Smooth muscle cell (in vitro differentiated cells): ENCODE measurements around the gene SHROOM3. TPM values are rescaled to one million over a fixed set of nuclear protein-coding genes. Genes with fewer than 3 reads are reported as not detected.

Source experiments
- DNase-seq: peaks from one replicate; lab custom pipeline; 2025; ENCODE audit not compliant: unreplicated experiment; lab: John Stamatoyannopoulos, UW
- H2AFZ ChIP-seq: fragments of 200-600 bp; sonication (generic); 2 replicates; pipeline ENCODE4 v1.6.0; 2016; ENCODE audit warnings: antibody characterized with exemption, low read depth, mild to moderate bottlenecking
- H3F3A ChIP-seq: fragments of 200-600 bp; sonication (generic); 2 replicates; pipeline ENCODE4 v1.6.0; 2017; ENCODE audit warnings: antibody characterized with exemption, low read depth
- H3K27ac ChIP-seq: fragments of 200-600 bp; sonication (generic); 2 replicates; pipeline ENCODE4 v1.5.1; 2016; ENCODE audit warnings: low read depth, mild to moderate bottlenecking
- H3K27me3 ChIP-seq: fragments of 200-600 bp; sonication (generic); 2 replicates; pipeline ENCODE4 v1.6.1; 2016; ENCODE audit warnings: low read depth, mild to moderate bottlenecking
- H3K36me3 ChIP-seq: fragments of 200-600 bp; sonication (generic); 2 replicates; pipeline ENCODE4 v1.5.1; 2016; ENCODE audit warnings: low read depth
- H3K4me1 ChIP-seq: fragments of 200-600 bp; sonication (generic); 2 replicates; pipeline ENCODE4 v1.5.1; 2016; ENCODE audit warnings: low read depth
- H3K4me2 ChIP-seq: fragments of 200-600 bp; sonication (generic); 2 replicates; pipeline ENCODE4 v1.6.0; 2016; ENCODE audit warnings: mild to moderate bottlenecking
- H3K4me3 ChIP-seq: fragments of 200-600 bp; sonication (generic); 2 replicates; pipeline ENCODE4 v1.5.1; 2016; ENCODE audit warnings: mild to moderate bottlenecking
- H3K79me2 ChIP-seq: fragments of 200-600 bp; sonication (generic); 2 replicates; pipeline ENCODE4 v1.6.0; 2016; ENCODE audit warnings: low read depth, mild to moderate bottlenecking
- H3K9ac ChIP-seq: fragments of 200-600 bp; sonication (generic); 2 replicates; pipeline ENCODE4 v1.6.0; 2016; ENCODE audit warnings: low read depth
- H3K9me3 ChIP-seq: fragments of 200-600 bp; sonication (generic); replicated peaks from 2 replicates; pipeline ENCODE4 v1.5.1; 2016; ENCODE audit warnings: low read depth
- H4K20me1 ChIP-seq: fragments of 200-600 bp; sonication (generic); 2 replicates; pipeline ENCODE4 v1.6.0; 2016; ENCODE audit warnings: low read depth
- CTCF ChIP-seq: fragments of 200-600 bp; sonication (generic); IDR thresholded peaks from 2 replicates; pipeline ENCODE4 v1.5.1; 2017; ENCODE audit warnings: borderline replicate concordance, mild to moderate bottlenecking, antibody characterized with exemption; ENCODE audit not compliant: insufficient read depth, poor library complexity, severe bottlenecking
- WGBS: methylation state at CpG from one replicate; pipeline ENCODE4 v1.1.7; 2016; ENCODE audit warnings: low lambda C conversion rate; 5-methylcytosine and 5-hydroxymethylcytosine counted together
- polyA plus RNA-seq: library from polyadenylated mRNA; unstranded; fragments of >200 nt; fragmentation: Nextera tagmentation; extraction: Ambion mirVana; gene quantifications from 2 replicates; pipeline ENCODE4 v1.2.1, GENCODE V29; 2016
- total RNA-seq: library from RNA; depleted of rRNA; stranded (reverse); fragments of >200 nt; gene quantifications from 2 replicates; pipeline ENCODE4 v1.2.3, GENCODE V29; 2014

SHROOM3 gene
- total and polyA plus RNA-seq, 2 experiments from 2014 or later, result 10.0 to 31.9 TPM

GRCh38 chr4:76697129-76697803 lies 262.2 kb downstream of the SHROOM3 start:
- Histone ChIP-seq H3K9me3 (no peaks in the 10 kb centered on the region), H3K27ac (no peak overlapping the region), H3K36me3 (no peaks in the 10 kb centered on the region), H3K4me1 (peaks cover 44% of the 10 kb centered on the region), H4K20me1 (no peaks in the 10 kb centered on the region), H3K4me2 (peak overlapping the region; percentile 17), H2AFZ (no peak overlapping the region), H3K9ac (no peak overlapping the region), H3K27me3 (no peaks in the 10 kb centered on the region), H3F3A (peaks cover 19% of the 10 kb centered on the region), H3K79me2 (peaks cover 80% of the 10 kb centered on the region), H3K4me3 (no peak overlapping the region)
- no peak for TF ChIP-seq CTCF
- no peak for DNase-seq
- 75% methylated on average over 3 of the region's 3 CpGs for WGBS

- H3F3A ChIP-seq, result peaks cover 19% of the 10 kb centered on the region
- H3K36me3 ChIP-seq, result no peaks in the 10 kb centered on the region
- H3K9ac ChIP-seq, result no peak overlapping the region
- H2AFZ ChIP-seq, result no peak overlapping the region
- H3K27ac ChIP-seq, result no peak overlapping the region
- H3K4me2 ChIP-seq, result no peak overlapping the region
- no peaks in the 10 kb centered on the region for H3K27me3 ChIP-seq
- H3K4me1 ChIP-seq, result peaks cover 51% of the 10 kb centered on the region
- peaks cover 71% of the 10 kb centered on the region for H3K79me2 ChIP-seq
- no peak for TF ChIP-seq CTCF
- DNase-seq, result no peak
- WGBS, result 32% methylated on average over 1 of the region's 1 CpG
- no peaks in the 10 kb centered on the region for H4K20me1 ChIP-seq
- H3K9me3 ChIP-seq, result no peaks in the 10 kb centered on the region
- H3K4me3 ChIP-seq, result no peak overlapping the region
These were observed 263.1 kb downstream of the SHROOM3 start for GRCh38 chr4:76698141-76698540.

- H3F3A ChIP-seq, result peaks cover 29% of the 10 kb centered on the region
- no peak overlapping the region for H3K9ac ChIP-seq
- no peaks in the 10 kb centered on the region for H3K9me3 ChIP-seq
- H3K4me2 ChIP-seq, result no peak overlapping the region
- 91% methylated on average over 4 of the region's 4 CpGs for WGBS
- H3K36me3 ChIP-seq, result no peaks in the 10 kb centered on the region
- H4K20me1 ChIP-seq, result no peaks in the 10 kb centered on the region
- H3K4me1 ChIP-seq, result peaks cover 61% of the 10 kb centered on the region
- no peak overlapping the region for H3K4me3 ChIP-seq
- DNase-seq, result no peak
- H3K79me2 ChIP-seq, result peaks cover 56% of the 10 kb centered on the region
- TF ChIP-seq CTCF, result no peak
- no peaks in the 10 kb centered on the region for H3K27me3 ChIP-seq
- no peak overlapping the region for H2AFZ ChIP-seq
- H3K27ac ChIP-seq, result no peak overlapping the region
These were observed 264.8 kb downstream of the SHROOM3 start for GRCh38 chr4:76699751-76700310.
